ENCODE data around the gene SLC25A25.
A peak's percentile ranks its signal among the peaks of the same experiment; 100 is the strongest.

The SLC25A25 gene

DNA sequence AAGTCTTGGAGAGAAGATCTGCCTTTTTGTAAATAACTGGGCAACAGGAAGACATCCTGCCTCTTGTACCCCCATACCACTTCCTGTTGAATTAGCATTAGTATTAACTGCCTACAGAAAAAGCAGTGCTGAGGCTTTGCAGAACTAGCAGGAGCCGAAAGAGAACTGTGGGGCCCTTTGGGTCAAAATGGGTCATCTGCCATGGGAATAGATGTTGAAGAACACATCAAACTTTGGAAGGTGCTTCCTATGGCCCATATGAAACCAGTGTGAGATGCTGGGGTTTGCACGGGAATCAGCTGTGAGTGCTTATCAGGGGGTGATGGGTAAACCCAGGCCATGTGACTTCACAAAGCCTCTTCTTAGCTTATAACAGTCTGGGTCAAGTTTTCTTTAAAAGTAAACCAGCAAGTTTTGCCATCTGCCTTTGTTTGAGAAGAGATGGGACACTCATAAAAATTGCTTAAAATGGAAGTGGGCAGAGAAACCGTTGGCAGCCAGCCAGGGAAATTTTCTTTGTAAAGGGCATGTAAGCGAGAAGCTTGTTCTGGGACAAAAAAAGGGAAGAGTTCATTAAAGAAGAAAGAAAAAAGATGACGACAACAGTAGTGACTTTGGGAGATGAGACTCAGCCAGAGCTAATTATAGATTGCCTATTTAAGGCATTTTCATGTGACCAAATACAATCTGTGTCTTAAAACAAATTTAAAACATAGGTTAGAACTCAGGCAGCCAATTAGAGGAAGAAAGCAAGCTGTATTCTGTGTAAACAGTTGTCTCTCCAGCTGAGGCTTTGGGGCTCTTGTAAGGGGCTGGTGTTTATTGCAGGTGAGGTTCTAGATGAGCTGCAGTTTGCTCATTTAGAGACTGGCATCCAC, 4.4 kb downstream of the SLC25A25 start:
- peak in 1 of 2 donors; percentile 27 for DNase-seq (ENCODE audit: low read depth in 2 of 2)

GRCh38 chr9:128073253-128073886, 5.3 kb downstream of the SLC25A25 start:
- no peak for DNase-seq (ENCODE audit: low read depth in 2 of 2)

DNA sequence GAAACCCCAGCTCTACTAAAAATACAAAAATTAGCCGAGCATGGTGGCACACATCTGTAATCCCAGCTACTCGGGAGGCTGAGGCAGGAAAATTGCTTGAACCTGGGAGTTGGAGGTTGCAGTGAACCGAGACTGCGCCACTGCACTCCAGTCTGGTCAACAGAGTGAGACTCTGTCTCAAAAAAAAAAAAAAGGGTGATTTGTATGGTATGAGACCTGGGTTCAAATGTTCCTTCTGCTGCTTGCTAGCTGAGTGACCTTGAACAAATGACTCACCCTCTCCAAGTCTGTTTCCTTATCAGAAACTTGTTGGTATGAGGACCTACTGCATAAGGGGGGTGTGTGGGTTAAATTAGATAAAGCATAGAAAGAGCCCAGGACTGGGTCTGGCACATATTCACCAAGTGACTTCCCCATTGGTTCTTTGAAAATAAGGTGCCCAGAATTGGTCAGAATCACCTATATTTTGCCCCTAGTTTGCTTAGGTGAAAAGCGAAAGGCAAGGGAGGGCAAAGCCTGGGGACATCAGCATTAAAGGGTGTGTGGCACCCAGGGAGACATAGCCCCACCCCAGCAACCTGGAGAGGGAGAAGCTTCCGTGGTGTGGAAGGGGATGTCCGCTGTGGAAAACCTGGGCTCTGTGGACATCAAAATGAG, 9.9 kb downstream of the SLC25A25 start:
- DNase-seq (ENCODE audit: low read depth in 2 of 2): no peak

DNA sequence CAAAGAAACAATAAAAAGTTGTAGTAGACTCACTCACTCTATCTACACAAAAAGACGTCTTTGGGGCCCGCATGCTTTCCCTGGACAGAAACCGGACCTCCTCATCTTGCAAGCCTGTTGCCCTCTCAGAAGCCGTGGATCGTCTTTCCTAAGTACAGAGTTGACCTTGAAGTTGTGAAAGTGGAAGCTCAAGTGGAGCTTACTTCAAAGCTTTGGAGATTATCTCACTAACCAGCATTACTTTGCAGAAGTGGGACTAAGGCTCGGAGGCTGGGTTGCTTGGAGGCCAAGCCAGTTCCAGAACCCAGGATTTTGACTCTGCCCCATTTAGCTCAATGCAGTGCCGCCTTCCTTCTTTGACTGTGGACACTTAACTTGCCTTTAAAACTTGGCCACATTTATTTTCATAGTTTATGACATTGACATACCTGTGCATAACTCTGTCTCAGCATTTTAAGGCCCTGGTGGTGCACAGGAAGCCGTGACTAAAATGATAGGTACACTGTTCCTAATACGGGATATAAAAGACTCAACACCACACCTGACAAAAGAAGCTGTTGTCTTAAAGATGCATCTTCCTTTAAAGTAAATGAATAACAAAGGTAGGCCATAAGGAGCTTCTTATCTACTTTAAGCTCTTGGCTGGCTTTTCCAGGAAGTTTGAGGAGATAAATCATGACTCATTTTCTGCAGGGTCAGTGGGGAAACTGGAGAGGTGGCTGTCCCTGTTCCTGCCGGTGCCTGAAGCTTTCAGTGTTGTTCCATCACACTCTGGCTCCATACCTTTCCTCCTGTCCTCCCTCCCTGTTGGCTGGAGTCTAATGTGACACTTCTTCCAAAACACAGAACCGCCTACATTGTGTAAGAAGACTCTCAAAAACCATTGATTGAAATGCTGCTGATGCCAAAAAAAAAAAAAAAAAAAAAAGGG, 10.7 kb downstream of the SLC25A25 start:
- no peak for DNase-seq (ENCODE audit: low read depth in 2 of 2)

DNA sequence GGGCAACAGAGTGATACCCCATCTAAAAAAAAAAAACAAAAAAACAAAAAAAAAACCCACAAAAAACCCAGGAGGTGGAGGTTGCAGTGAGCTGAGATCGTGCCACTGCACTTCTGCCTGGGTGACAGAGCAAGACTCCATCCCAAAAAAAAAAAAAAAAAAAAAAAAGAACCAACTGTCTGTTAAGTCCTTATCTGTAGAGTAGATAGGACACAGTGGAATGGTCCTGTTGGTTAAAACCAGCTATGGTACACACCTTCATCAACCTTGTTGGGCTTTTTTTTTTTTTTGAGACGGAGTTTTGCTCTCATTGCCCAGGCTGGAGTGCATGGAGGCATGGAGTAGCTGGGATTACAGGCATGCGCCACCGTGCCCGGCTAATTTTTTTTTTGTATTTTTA, 12.2 kb downstream of the SLC25A25 start:
- no peak for DNase-seq (ENCODE audit: low read depth in 2 of 2)

DNA sequence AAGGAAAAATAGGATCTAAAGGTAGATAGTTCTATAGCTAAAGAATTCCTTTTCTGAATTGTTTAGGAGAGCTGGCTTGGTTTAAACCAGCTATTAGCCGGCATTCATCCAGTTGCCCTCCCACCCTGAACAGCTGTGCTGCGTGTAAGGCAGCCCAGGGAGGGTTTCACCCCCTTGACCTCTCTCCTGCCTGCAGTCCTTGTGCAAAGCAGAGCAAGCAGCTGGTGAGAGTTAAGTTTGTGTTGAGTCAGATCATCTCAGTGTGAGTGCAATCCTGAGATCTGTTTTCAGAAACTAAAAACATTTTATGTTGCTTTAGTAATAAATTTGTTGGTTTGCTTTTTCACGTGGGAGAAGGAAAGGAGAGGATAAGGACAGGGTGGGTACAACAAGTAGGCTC, 13.0 kb downstream of the SLC25A25 start:
- DNase-seq (ENCODE audit: low read depth in 2 of 2): no peak

GRCh38 chr9:128082151-128082550, 14.1 kb downstream of the SLC25A25 start:
- DNase-seq (ENCODE audit: low read depth in 2 of 2): no peak

GRCh38 chr9:128084746-128085145, 16.7 kb downstream of the SLC25A25 start:
- no peak for DNase-seq (ENCODE audit: low read depth in 2 of 2)

DNA sequence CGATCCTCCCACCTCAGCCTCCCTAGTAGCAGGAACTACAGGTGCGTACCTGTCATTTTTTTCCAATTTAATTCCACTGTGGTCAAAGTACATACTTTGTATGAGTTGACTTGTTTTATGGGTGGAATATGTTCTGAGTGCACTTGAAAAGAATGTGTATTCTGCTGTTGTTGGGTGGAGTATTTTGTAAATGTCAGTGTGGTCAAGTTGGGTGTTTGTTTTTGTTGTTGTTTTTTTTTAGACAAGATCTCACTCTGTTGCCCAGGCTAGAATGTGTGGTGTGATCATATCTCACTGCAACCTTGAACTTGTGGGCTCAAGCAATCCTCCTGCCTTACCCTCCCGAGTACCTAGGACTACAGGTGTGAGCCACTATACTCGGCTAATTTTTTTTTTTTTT, 17.9 kb downstream of the SLC25A25 start:
- DNase-seq (ENCODE audit: low read depth in 2 of 2): no peak

- DNase-seq (ENCODE audit: low read depth in 2 of 2): no peak
Measured at GRCh38 chr9:128087262-128087661, 19.2 kb downstream of the SLC25A25 start.

DNA sequence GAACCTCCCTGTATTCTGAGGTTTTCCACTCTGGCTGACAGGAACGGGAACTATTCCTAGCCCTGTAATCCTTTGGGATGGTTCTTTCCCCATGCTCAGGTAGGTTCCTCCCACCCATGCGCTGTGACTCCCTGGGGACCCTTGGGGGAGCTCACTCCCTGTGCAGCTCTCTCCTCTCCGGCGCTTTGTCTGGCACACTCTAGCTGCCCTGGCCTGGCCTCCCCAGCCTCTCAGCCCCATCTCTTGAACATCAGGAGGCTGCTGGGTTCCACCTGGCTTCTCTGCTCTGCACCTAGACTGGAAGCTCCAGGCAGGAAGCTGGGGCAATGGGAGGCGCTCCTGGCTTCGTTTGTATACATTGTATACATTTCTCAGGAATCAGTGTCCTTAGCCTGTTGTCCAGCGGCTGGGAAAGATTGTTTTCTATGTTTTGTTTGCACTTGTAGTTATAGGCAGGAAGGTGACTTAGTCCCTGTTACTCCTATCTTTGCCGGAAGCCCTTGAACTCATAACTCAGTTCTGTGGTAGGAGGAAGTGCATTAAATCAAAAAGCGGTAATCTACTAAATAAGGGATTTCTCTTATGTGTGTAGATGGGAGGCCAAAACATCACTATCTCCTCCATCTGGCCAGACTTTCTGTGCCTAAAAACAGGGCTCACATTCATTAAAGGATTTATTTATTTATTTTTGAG, 20.4 kb downstream of the SLC25A25 start:
- DNase-seq (ENCODE audit: low read depth in 2 of 2): no peak

DNA sequence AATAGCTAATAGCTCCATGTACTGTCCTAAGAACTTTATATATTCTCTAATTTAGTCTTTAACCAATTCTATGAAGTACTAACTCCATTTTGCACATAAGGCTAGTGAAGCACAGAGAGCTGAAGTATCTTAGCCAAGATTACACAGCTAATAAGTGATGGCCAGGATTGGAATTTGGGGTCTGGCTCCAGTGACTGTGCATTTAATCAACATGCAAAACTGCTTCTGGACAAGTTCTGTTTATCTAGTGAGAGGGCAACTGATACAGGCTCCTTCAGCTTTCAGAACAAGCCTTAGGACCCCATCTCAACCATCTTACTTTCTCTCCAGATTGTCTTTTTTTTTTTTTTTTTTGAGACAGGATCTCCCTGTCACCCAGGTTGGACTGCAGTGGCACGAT, 21.3 kb downstream of the SLC25A25 start:
- no peak for DNase-seq (ENCODE audit: low read depth in 2 of 2)

- no peak for DNase-seq (ENCODE audit: low read depth in 2 of 2)
Measured at GRCh38 chr9:128091144-128091543, 23.1 kb downstream of the SLC25A25 start.

GRCh38 chr9:128091571-128091970, 23.5 kb downstream of the SLC25A25 start:
- DNase-seq (ENCODE audit: low read depth in 2 of 2): no peak

GRCh38 chr9:128092199-128092977, 24.4 kb downstream of the SLC25A25 start:
- DNase-seq (ENCODE audit: low read depth in 2 of 2): no peak

- DNase-seq (ENCODE audit: low read depth in 2 of 2): no peak
Measured at GRCh38 chr9:128093011-128093410, 25.0 kb downstream of the SLC25A25 start.

- peak; percentile 77 to 80 for DNase-seq (ENCODE audit: low read depth in 2 of 2)
Measured at GRCh38 chr9:128094166-128094949, 26.3 kb downstream of the SLC25A25 start.

GRCh38 chr9:128094950-128095544, 27.0 kb downstream of the SLC25A25 start:
- DNase-seq (ENCODE audit: low read depth in 2 of 2): no peak
